HuH-7 (cell line): ENCODE data around the gene SIGLEC12.
"Not testable (repeated sequence)": the region's sequence is repeated elsewhere in the genome, so short reads cannot be mapped to it uniquely, and the experiment has no call there.

Experiments used
- DNase-seq: peaks from one replicate; pipeline ENCODE4 v3.0.0; 2011; ENCODE audit warnings: low spot score

Gene SIGLEC12

GRCh38 chr19:51524666-51525264, 23.2 kb upstream of the SIGLEC12 start:
- no peak for DNase-seq

GRCh38 chr19:51521781-51522180, 20.2 kb upstream of the SIGLEC12 start:
- no peak for DNase-seq

- DNase-seq: no peak
These were observed 19.8 kb upstream of the SIGLEC12 start for GRCh38 chr19:51521357-51521756.

- no peak for DNase-seq
These were observed 19.1 kb upstream of the SIGLEC12 start for GRCh38 chr19:51520728-51521127.

GRCh38 chr19:51514866-51515481, 13.4 kb upstream of the SIGLEC12 start:
- peak; percentile 48 for DNase-seq

GRCh38 chr19:51513968-51514367, 12.4 kb upstream of the SIGLEC12 start:
- DNase-seq: no peak

GRCh38 chr19:51511353-51511752, 9.8 kb upstream of the SIGLEC12 start:
- DNase-seq: peak; percentile 14

GRCh38 chr19:51509823-51510660, 8.4 kb upstream of the SIGLEC12 start:
- DNase-seq: no peak

GRCh38 chr19:51508059-51508733, 6.6 kb upstream of the SIGLEC12 start:
- no peak for DNase-seq

- no peak for DNase-seq
These were observed 6.0 kb upstream of the SIGLEC12 start for GRCh38 chr19:51507640-51508058.

GRCh38 chr19:51507192-51507591, 5.6 kb upstream of the SIGLEC12 start:
- no peak for DNase-seq

GRCh38 chr19:51505904-51506303, 4.3 kb upstream of the SIGLEC12 start:
- DNase-seq: no peak

- DNase-seq: no peak
These were observed 2.3 kb upstream of the SIGLEC12 start for GRCh38 chr19:51503896-51504295.

- DNase-seq: no peak
These were observed 1.8 kb upstream of the SIGLEC12 start for GRCh38 chr19:51503286-51503817.

GRCh38 chr19:51500931-51501330, 669 bp downstream of the SIGLEC12 start:
- not testable (repeated sequence) for DNase-seq

- DNase-seq: no peak
These were observed 3.9 kb downstream of the SIGLEC12 start for GRCh38 chr19:51497666-51498065.

- DNase-seq: no peak
These were observed 7.8 kb downstream of the SIGLEC12 start for GRCh38 chr19:51493776-51494175.

GRCh38 chr19:51491586-51491985, 10.0 kb downstream of the SIGLEC12 start:
- DNase-seq: no peak

- no peak for DNase-seq
These were observed 10.9 kb downstream of the SIGLEC12 start for GRCh38 chr19:51490676-51491075.

GRCh38 chr19:51489113-51489512, 12.5 kb downstream of the SIGLEC12 start:
- no peak for DNase-seq

- no peak for DNase-seq
These were observed 13.1 kb downstream of the SIGLEC12 start for GRCh38 chr19:51488491-51488890.

GRCh38 chr19:51485960-51486660, 15.5 kb downstream of the SIGLEC12 start:
- no peak for DNase-seq
